Neural progenitor cell (in vitro differentiated cells): ENCODE results near the gene TRPM3. TPM values are rescaled to one million over a fixed set of nuclear protein-coding genes. Genes with fewer than 3 reads are reported as not detected.

ENCODE experiments used
- DNase-seq: peaks from one replicate; pipeline ENCODE4 v3.0.0-alpha.2; 2016; ENCODE audit warnings: low spot score
- H2AFZ ChIP-seq: fragments of 200-600 bp; sonication (generic); replicated peaks from 2 replicates; pipeline ENCODE4 v1.6.1; 2016; ENCODE audit warnings: antibody characterized with exemption
- H3F3A ChIP-seq: fragments of 200-600 bp; sonication (generic); 2 replicates; pipeline ENCODE4 v1.6.1; 2016; ENCODE audit warnings: antibody characterized with exemption, low read depth
- H3K27ac ChIP-seq: fragments of 200-600 bp; sonication (generic); 2 replicates; pipeline ENCODE4 v1.5.1; 2016; ENCODE audit warnings: mild to moderate bottlenecking
- H3K27me3 ChIP-seq: fragments of 200-600 bp; sonication (generic); 2 replicates; pipeline ENCODE4 v1.6.1; 2016; ENCODE audit warnings: mild to moderate bottlenecking, moderate library complexity
- H3K36me3 ChIP-seq: fragments of 200-600 bp; sonication (generic); 2 replicates; pipeline ENCODE4 v1.5.1; 2016
- H3K4me1 ChIP-seq: fragments of 200-600 bp; sonication (generic); 2 replicates; pipeline ENCODE4 v1.6.1; 2016; ENCODE audit warnings: mixed run types
- H3K4me2 ChIP-seq: fragments of 200-600 bp; sonication (generic); 2 replicates; pipeline ENCODE4 v1.6.1; 2016
- H3K4me3 ChIP-seq: fragments of 200-600 bp; sonication (generic); 2 replicates; pipeline ENCODE4 v1.5.1; 2016
- H3K79me2 ChIP-seq: fragments of 200-600 bp; sonication (generic); 2 replicates; pipeline ENCODE4 v1.6.1; 2016; ENCODE audit warnings: low read depth
- H3K9ac ChIP-seq: fragments of 200-600 bp; sonication (generic); 2 replicates; pipeline ENCODE4 v1.6.1; 2016
- H3K9me3 ChIP-seq: fragments of 200-600 bp; sonication (generic); 2 replicates; pipeline ENCODE4 v1.5.1; 2016; ENCODE audit warnings: low read depth
- H4K20me1 ChIP-seq: fragments of 200-600 bp; sonication (generic); 2 replicates; pipeline ENCODE4 v1.6.1; 2016; ENCODE audit warnings: low read depth
- H3K27ac Mint-ChIP-seq: 3 replicates; pipeline ENCODE4 v1.8.0; 2021; ENCODE audit warnings: mixed read lengths
- H3K27me3 Mint-ChIP-seq: 2 replicates; pipeline ENCODE4 v1.8.0; 2022; ENCODE audit warnings: low read depth, mild to moderate bottlenecking, inconsistent platforms, moderate library complexity, mixed read lengths; ENCODE audit not compliant: insufficient read depth
- H3K36me3 Mint-ChIP-seq: 3 replicates; pipeline ENCODE4 v1.8.0; 2021; ENCODE audit warnings: mixed read lengths
- H3K4me1 Mint-ChIP-seq: 3 replicates; pipeline ENCODE4 v1.8.0; 2021; ENCODE audit warnings: mixed read lengths
- H3K4me3 Mint-ChIP-seq: 3 replicates; pipeline ENCODE4 v1.8.0; 2021; ENCODE audit warnings: mild to moderate bottlenecking, moderate library complexity, mixed read lengths
- H3K9me3 Mint-ChIP-seq: 3 replicates; pipeline ENCODE4 v1.8.0; 2020; ENCODE audit warnings: mixed read lengths
- CTCF ChIP-seq: fragments of 200-600 bp; sonication (generic); IDR thresholded peaks from 2 replicates; pipeline ENCODE4 v1.5.1; 2017; ENCODE audit warnings: antibody characterized with exemption, mild to moderate bottlenecking
- EZH2 ChIP-seq: fragments of 200-600 bp; sonication (generic); IDR thresholded peaks from 2 replicates; pipeline ENCODE4 v1.6.1; 2017; ENCODE audit warnings: antibody characterized with exemption, mild to moderate bottlenecking, moderate library complexity
- EZH2phosphoT487 ChIP-seq: fragments of 200-600 bp; sonication (generic); IDR thresholded peaks from 2 replicates; pipeline ENCODE4 v1.6.1; 2017; ENCODE audit warnings: antibody characterized with exemption
- total RNA-seq: library from RNA; depleted of rRNA; stranded (reverse); fragments of >200 nt; gene quantifications from 2 replicates; pipeline ENCODE4 v1.2.3, GENCODE V29; 2015; ENCODE audit warnings: low replicate concordance

Gene TRPM3
- total RNA-seq, 1 donor from 2014 or later, result 37.2 TPM

GRCh38 chr9:70609542-70610286 lies 511.7 kb downstream of the TRPM3 start:
- H3K9me3 ChIP-seq, result no peaks in the 10 kb centered on the region
- peaks cover 39% of the 10 kb centered on the region for H3K36me3 Mint-ChIP-seq
- H3K4me1 Mint-ChIP-seq, result peaks cover 18% of the 10 kb centered on the region
- H3F3A ChIP-seq, result no peaks in the 10 kb centered on the region
- no peaks in the 10 kb centered on the region for H3K9me3 Mint-ChIP-seq
- H3K27me3 Mint-ChIP-seq, result no peaks in the 10 kb centered on the region
- no peak for DNase-seq
- no peaks in the 10 kb centered on the region for H3K79me2 ChIP-seq
- no peak overlapping the region for H3K27ac Mint-ChIP-seq
- no peak overlapping the region for H3K4me3 Mint-ChIP-seq
- no peak overlapping the region for H3K4me2 ChIP-seq
- TF ChIP-seq EZH2, result no peak
- TF ChIP-seq CTCF, result no peak
- TF ChIP-seq EZH2phosphoT487, result no peak
- H3K9ac ChIP-seq, result no peak overlapping the region
- no peaks in the 10 kb centered on the region for H3K4me1 ChIP-seq
- no peak overlapping the region for H3K4me3 ChIP-seq
- no peaks in the 10 kb centered on the region for H3K27me3 ChIP-seq
- no peaks in the 10 kb centered on the region for H4K20me1 ChIP-seq
- no peaks in the 10 kb centered on the region for H3K36me3 ChIP-seq
- H2AFZ ChIP-seq, result no peak overlapping the region
- no peak overlapping the region for H3K27ac ChIP-seq

- H3K9ac ChIP-seq, result no peak overlapping the region
- H3K36me3 Mint-ChIP-seq, result peaks cover 35% of the 10 kb centered on the region
- no peak overlapping the region for H3K4me2 ChIP-seq
- no peak for DNase-seq
- no peak overlapping the region for H3K27ac Mint-ChIP-seq
- no peaks in the 10 kb centered on the region for H4K20me1 ChIP-seq
- H3K9me3 Mint-ChIP-seq, result no peaks in the 10 kb centered on the region
- no peak for TF ChIP-seq CTCF
- no peak for TF ChIP-seq EZH2phosphoT487
- no peak for TF ChIP-seq EZH2
- no peaks in the 10 kb centered on the region for H3K9me3 ChIP-seq
- no peak overlapping the region for H2AFZ ChIP-seq
- H3F3A ChIP-seq, result no peaks in the 10 kb centered on the region
- H3K27ac ChIP-seq, result no peak overlapping the region
- H3K36me3 ChIP-seq, result no peaks in the 10 kb centered on the region
- H3K79me2 ChIP-seq, result no peaks in the 10 kb centered on the region
- H3K4me3 ChIP-seq, result no peak overlapping the region
- no peaks in the 10 kb centered on the region for H3K4me1 ChIP-seq
- H3K4me3 Mint-ChIP-seq, result no peak overlapping the region
- H3K4me1 Mint-ChIP-seq, result peaks cover 16% of the 10 kb centered on the region
- no peaks in the 10 kb centered on the region for H3K27me3 ChIP-seq
- H3K27me3 Mint-ChIP-seq, result no peaks in the 10 kb centered on the region
Measured at GRCh38 chr9:70609011-70609410, 512.4 kb downstream of the TRPM3 start.

- Mint-ChIP-seq H3K27me3 (no peaks in the 10 kb centered on the region), H3K4me3 (no peak overlapping the region), H3K27ac (no peak overlapping the region), H3K9me3 (no peaks in the 10 kb centered on the region), H3K4me1 (peaks cover 5% of the 10 kb centered on the region), H3K36me3 (peaks cover 29% of the 10 kb centered on the region)
- no peak for DNase-seq
- Histone ChIP-seq H2AFZ (no peak overlapping the region), H4K20me1 (no peaks in the 10 kb centered on the region), H3K9ac (no peak overlapping the region), H3K4me2 (no peak overlapping the region), H3K9me3 (no peaks in the 10 kb centered on the region), H3K79me2 (no peaks in the 10 kb centered on the region), H3K27me3 (no peaks in the 10 kb centered on the region), H3K27ac (no peak overlapping the region), H3F3A (peaks cover 5% of the 10 kb centered on the region), H3K4me1 (no peaks in the 10 kb centered on the region), H3K4me3 (no peak overlapping the region), H3K36me3 (no peaks in the 10 kb centered on the region)
- TF ChIP-seq EZH2, result no peak
- TF ChIP-seq CTCF, result no peak
- TF ChIP-seq EZH2phosphoT487, result no peak
Measured at GRCh38 chr9:70607926-70608325, 513.5 kb downstream of the TRPM3 start.
